Measurements from ENCODE around the gene RASGEF1B. TPM values are rescaled to one million over a fixed set of nuclear protein-coding genes. Genes with fewer than 3 reads are reported as not detected.

Gene RASGEF1B
- total RNA-seq, 1 experiment from 2014 or later: 6.9 TPM

DNA sequence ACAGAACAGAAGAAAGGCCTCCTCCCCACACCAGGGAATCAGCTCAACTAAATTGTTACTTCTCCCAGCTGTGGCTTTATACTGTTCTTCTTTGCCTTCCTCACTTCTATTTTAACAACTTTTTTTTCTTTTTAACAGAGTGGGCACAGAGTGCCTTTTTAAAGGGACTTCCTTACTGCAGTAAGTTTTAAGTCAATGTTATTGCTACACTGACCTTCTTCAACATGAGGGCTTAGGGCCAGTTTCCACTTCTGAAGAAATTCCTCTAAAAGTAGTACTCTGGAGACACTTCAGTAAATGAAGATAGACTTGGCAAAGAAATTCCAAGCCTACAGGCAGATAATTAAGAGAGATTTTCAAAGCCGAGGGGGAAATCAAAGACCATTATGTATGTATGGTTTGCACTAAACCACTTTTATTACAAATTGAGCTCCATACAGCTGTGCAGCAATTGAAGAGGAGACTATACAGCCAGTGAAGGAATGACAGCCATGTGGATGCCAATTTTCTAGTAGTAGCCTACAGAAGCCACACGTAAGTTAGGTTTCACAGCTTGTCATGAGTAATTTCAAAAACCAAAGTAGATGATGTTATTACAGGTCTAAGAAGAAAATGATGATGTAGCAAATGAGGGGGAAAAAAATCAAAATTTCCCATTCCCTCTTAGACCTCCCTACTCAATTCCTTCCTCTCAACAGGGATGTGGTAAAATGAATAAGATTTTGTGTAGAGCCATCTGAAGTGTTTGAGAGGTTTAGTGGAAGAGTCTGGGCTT is 36.9 kb upstream of the RASGEF1B start:
- ATAC-seq (no peak), DNase-seq (ENCODE audit: low spot score) (no peak)
- Mint-ChIP-seq H3K4me3 (no peak overlapping the region), H3K27ac (no peak overlapping the region), H3K27me3 (ENCODE audit: low read depth) (no peaks in the 10 kb centered on the region), H3K36me3 (no peaks in the 10 kb centered on the region), H3K4me1 (peaks cover 34% of the 10 kb centered on the region), H3K9me3 (no peaks in the 10 kb centered on the region)
- TF ChIP-seq USF2 (CRISPR knock-in tag; IDR thresholded peaks at IDR 0.05) (no peak), NFE2L1 (CRISPR knock-in tag; IDR thresholded peaks at IDR 0.05) (no peak)
- POLR2A ChIA-PET: no interaction called here
- CTCF ChIA-PET: no interaction called here

DNA sequence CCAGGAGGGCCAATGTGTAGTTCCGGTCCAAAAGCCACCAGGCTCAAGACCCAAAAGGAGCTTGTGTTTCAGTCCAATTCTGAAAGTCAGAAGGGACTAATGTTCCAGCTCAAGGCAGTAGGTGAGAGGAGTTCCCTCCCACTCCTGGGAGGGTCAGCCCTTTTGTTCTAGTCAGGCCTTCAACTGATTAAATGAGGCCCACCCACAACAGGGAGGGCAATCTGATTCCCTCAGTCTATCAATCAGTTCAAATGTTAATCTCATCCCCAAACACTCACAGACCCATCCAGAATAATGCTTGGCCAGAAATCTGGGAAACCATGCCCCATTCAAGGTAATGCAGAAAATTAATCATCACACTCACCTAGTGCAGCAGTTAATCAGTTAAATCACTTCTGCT is 35.8 kb upstream of the RASGEF1B start:
- H3K4me1 Mint-ChIP-seq: peaks cover 25% of the 10 kb centered on the region
- DNase-seq (ENCODE audit: low spot score) (no peak), ATAC-seq (no peak)
- CTCF ChIA-PET: interaction anchor here (1.1 kb wide), 1 partner anchor 777 kb away, joined by 3 read pairs; no protein-coding TSS in a partner anchor
- H3K9me3 Mint-ChIP-seq: no peaks in the 10 kb centered on the region
- H3K27ac Mint-ChIP-seq: no peak overlapping the region
- H3K36me3 Mint-ChIP-seq: no peaks in the 10 kb centered on the region
- POLR2A ChIA-PET: no interaction called here
- TF ChIP-seq, protein P1, sequence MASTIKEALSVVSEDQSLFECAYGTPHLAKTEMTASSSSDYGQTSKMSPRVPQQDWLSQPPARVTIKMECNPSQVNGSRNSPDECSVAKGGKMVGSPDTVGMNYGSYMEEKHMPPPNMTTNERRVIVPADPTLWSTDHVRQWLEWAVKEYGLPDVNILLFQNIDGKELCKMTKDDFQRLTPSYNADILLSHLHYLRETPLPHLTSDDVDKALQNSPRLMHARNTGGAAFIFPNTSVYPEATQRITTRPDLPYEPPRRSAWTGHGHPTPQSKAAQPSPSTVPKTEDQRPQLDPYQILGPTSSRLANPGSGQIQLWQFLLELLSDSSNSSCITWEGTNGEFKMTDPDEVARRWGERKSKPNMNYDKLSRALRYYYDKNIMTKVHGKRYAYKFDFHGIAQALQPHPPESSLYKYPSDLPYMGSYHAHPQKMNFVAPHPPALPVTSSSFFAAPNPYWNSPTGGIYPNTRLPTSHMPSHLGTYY (CRISPR knock-in tag; IDR thresholded peaks at IDR 0.05): no peak
- TF ChIP-seq NFATC4 (CRISPR knock-in tag; IDR thresholded peaks at IDR 0.05) (no peak), CREM (CRISPR knock-in tag; IDR thresholded peaks at IDR 0.05) (no peak)
- TF ChIP-seq, protein P2, sequence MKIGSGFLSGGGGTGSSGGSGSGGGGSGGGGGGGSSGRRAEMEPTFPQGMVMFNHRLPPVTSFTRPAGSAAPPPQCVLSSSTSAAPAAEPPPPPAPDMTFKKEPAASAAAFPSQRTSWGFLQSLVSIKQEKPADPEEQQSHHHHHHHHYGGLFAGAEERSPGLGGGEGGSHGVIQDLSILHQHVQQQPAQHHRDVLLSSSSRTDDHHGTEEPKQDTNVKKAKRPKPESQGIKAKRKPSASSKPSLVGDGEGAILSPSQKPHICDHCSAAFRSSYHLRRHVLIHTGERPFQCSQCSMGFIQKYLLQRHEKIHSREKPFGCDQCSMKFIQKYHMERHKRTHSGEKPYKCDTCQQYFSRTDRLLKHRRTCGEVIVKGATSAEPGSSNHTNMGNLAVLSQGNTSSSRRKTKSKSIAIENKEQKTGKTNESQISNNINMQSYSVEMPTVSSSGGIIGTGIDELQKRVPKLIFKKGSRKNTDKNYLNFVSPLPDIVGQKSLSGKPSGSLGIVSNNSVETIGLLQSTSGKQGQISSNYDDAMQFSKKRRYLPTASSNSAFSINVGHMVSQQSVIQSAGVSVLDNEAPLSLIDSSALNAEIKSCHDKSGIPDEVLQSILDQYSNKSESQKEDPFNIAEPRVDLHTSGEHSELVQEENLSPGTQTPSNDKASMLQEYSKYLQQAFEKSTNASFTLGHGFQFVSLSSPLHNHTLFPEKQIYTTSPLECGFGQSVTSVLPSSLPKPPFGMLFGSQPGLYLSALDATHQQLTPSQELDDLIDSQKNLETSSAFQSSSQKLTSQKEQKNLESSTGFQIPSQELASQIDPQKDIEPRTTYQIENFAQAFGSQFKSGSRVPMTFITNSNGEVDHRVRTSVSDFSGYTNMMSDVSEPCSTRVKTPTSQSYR (CRISPR knock-in tag; IDR thresholded peaks at IDR 0.05): no peak
- H3K4me3 Mint-ChIP-seq: no peak overlapping the region
- H3K27me3 Mint-ChIP-seq (ENCODE audit: low read depth): no peaks in the 10 kb centered on the region

DNA sequence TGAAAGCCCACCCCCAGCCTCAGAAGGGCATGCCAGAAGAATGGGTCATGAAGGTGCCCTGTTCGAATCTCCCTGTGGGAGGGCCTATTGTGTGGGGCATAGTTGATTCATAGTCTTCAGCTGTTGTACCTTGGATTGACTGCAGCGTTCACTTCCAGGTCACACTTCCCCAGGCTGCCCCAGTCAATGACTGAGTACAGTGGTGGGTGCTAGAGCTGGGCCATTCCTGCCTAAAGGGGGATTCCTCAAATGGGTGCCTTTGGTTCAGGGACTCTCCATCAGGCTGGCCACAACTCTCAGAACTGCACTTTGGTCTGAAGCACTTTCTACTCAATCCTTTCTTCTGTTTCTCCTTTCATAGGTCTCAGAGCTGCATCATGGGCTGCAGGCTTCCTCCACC is 35.0 kb upstream of the RASGEF1B start:
- ATAC-seq (no peak), DNase-seq (ENCODE audit: low spot score) (no peak)
- no peaks in the 10 kb centered on the region for H3K27me3 Mint-ChIP-seq (ENCODE audit: low read depth)
- no peak for TF ChIP-seq ZNF416 (CRISPR knock-in tag; IDR thresholded peaks at IDR 0.05)
- no peak for TF ChIP-seq RORB (CRISPR knock-in tag; IDR thresholded peaks at IDR 0.05)
- no peak for TF ChIP-seq CREB1 (CRISPR knock-in tag; IDR thresholded peaks at IDR 0.05)
- TF ChIP-seq MXD4 (CRISPR knock-in tag; IDR thresholded peaks at IDR 0.05; ENCODE audit: borderline replicate concordance): no peak
- TF ChIP-seq ZNF512 (CRISPR knock-in tag; IDR thresholded peaks at IDR 0.05; ENCODE audit: borderline replicate concordance): no peak
- TF ChIP-seq MAX (CRISPR knock-in tag; IDR thresholded peaks at IDR 0.05): no peak
- no peak for TF ChIP-seq SP1 (CRISPR knock-in tag; conservative IDR thresholded peaks at IDR 0.05)
- no peak for TF ChIP-seq ZNF423 (CRISPR knock-in tag; IDR thresholded peaks at IDR 0.05)
- no peak for TF ChIP-seq KAT7 (CRISPR knock-in tag; IDR thresholded peaks at IDR 0.05; ENCODE audit: borderline replicate concordance)
- TF ChIP-seq ZNF219 (CRISPR knock-in tag; IDR thresholded peaks at IDR 0.05; ENCODE audit: borderline replicate concordance): no peak
- TF ChIP-seq NFE2L1 (CRISPR knock-in tag; IDR thresholded peaks at IDR 0.05): no peak
- TF ChIP-seq, protein P3, sequence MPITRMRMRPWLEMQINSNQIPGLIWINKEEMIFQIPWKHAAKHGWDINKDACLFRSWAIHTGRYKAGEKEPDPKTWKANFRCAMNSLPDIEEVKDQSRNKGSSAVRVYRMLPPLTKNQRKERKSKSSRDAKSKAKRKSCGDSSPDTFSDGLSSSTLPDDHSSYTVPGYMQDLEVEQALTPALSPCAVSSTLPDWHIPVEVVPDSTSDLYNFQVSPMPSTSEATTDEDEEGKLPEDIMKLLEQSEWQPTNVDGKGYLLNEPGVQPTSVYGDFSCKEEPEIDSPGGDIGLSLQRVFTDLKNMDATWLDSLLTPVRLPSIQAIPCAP (CRISPR knock-in tag; IDR thresholded peaks at IDR 0.05): no peak
- TF ChIP-seq GRHL2 (CRISPR knock-in tag; IDR thresholded peaks at IDR 0.05; ENCODE audit: insufficient replicate concordance, severe bottlenecking): no peak
- no peaks in the 10 kb centered on the region for H3K9me3 Mint-ChIP-seq
- H3K36me3 Mint-ChIP-seq: no peaks in the 10 kb centered on the region
- POLR2A ChIA-PET: no interaction called here
- no peak overlapping the region for H3K27ac Mint-ChIP-seq
- CTCF ChIA-PET: interaction anchor here (1.1 kb wide), 1 partner anchor 778 kb away, joined by 3 read pairs; no protein-coding TSS in a partner anchor
- H3K4me3 Mint-ChIP-seq: no peak overlapping the region
- peaks cover 25% of the 10 kb centered on the region for H3K4me1 Mint-ChIP-seq

Measured in WTC11 (cell line).